Stimulated activated CD4-positive, alpha-beta T cell treated with anti-CD3 and anti-CD28 coated beads, Interleukin-15, amount 100 ng/mL, for 48 hours (primary cell): ENCODE results near the gene LPCAT3.

Source experiments
- DNase-seq, 2 donors: peaks; one replicate each; pipeline ENCODE4 v3.0.0-alpha.2; 2020; ENCODE audit warnings: low read depth in 2 of 2

Gene LPCAT3

GRCh38 chr12:6937481-6938352, 80.6 kb downstream of the LPCAT3 start:
- DNase-seq: peak; percentile 89 to 91

DNA sequence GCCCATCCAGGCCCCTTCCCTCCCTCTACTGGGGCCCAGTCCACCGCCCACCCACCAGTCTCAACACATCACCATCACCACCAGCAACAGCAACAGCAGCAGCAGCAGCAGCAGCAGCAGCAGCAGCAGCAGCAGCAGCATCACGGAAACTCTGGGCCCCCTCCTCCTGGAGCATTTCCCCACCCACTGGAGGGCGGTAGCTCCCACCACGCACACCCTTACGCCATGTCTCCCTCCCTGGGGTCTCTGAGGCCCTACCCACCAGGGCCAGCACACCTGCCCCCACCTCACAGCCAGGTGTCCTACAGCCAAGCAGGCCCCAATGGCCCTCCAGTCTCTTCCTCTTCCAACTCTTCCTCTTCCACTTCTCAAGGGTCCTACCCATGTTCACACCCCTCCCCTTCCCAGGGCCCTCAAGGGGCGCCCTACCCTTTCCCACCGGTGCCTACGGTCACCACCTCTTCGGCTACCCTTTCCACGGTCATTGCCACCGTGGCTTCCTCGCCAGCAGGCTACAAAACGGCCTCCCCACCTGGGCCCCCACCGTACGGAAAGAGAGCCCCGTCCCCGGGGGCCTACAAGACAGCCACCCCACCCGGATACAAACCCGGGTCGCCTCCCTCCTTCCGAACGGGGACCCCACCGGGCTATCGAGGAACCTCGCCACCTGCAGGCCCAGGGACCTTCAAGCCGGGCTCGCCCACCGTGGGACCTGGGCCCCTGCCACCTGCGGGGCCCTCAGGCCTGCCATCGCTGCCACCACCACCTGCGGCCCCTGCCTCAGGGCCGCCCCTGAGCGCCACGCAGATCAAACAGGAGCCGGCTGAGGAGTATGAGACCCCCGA, 81.4 kb downstream of the LPCAT3 start:
- no peak for DNase-seq

GRCh38 chr12:6936194-6936635, 82.1 kb downstream of the LPCAT3 start:
- DNase-seq: no peak

GRCh38 chr12:6935371-6936193, 82.7 kb downstream of the LPCAT3 start:
- no peak for DNase-seq

GRCh38 chr12:6934110-6934509, 84.2 kb downstream of the LPCAT3 start:
- DNase-seq: no peak

DNA sequence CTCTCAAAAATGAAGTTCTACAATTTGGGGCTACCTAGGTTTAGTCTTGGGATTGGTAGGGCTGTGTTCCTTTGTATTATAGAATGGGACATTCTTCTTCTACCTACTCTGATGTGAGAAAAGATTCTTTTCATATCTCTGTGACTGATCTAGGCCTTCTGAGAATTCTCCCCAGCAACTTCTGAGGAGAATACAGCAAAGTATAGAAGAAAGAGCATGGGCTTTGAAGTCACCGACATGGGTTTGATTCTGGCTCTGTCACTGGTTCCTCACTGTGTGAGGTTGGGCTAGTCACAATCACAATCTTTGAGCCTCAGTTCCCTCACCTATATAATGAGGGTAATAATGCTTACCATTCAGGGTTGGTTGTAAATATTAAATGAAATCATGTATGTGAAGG, 85.5 kb downstream of the LPCAT3 start:
- DNase-seq: no peak

DNA sequence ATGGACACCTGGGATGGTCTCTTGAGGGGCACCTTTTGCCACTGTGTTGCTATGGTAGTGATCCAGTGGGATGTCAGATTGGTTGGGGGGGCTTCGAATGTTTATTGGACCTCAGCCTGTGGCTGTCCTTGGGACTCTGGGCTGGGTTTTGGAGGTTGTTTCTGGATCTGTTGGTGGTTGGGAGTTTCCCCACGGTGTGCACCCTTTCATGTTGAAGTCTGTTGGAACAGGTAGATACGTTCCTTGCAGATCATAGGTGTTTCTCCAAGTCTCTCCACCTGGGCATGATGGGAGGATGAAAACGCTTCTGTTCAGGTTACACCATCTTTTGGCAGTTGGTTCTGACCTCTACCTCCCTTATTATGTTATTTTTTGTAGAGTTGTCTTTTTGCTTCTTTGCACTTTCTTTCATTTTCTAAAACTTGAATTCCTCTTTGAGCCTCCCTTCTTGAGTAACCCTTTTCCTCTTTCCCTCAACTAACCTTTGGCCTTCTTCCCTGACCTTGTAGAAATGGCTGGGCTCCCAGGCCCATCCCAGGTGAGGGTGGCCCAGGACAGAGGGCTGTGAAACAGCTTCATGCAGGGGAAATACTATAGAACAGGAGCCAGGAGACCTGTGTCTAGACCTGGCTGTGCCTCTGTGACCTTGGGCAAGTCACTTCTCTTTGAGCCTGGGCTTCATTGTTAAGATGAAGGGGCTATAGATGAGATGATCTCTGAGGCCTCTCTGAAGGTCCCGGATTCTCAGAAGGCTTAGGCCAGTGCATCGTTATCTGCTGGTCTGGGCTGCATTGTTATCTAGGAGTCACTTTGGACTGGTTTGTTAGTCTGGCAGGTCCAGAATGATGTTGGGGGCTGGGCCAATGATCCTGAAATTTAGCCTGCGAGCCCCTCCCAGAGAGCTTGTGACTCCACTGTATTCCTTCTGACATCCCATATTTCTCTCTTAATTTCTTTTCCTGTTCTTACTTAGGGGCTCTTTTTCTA, 88.5 kb downstream of the LPCAT3 start:
- no peak for DNase-seq

- DNase-seq: no peak
Observed at GRCh38 chr12:6928703-6929407, 89.4 kb downstream of the LPCAT3 start.

DNA sequence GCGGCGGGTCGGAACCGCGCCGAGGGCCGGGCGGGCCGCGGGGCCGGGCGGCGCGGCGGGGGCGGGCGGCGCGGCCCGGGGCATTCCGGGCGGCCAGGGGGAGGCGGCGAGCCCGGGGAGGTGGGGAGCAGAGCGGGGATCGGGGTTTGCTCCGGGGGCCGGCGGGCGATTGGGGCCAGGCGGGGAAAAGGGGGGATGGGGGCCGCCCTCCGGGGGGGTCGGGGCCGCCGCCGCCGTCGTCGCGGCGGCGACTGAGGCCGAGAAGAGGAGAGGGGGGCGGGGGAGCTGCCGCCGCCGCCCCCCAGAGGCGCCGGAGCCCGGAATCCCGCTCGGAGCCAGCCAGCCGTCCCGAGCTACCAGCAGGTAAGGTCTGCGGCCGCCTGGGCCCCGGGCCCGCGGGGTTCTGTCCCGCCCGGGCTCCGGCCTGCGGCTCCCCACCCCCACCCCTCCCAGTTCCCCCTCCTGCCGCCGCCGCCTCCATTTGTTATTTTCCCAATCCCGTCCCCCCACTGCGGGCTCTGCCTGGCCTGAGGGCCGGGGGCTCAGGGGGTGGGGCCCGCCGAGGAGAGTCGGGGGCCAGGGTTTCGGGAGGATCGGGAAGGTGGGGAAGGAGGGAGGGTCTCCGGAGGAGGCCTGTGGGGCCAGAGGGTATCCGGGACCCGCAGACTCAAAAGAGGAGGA, 90.1 kb downstream of the LPCAT3 start:
- DNase-seq: no peak

- DNase-seq: no peak
Observed at GRCh38 chr12:6927379-6928021, 90.8 kb downstream of the LPCAT3 start, which contains the start of gene ATN1. Gene ATN1 (plus strand): TSS chr12:6927959. CDS start chr12:6934002, 6,043 bp downstream.
